ENCODE data around the gene TLE2.
"Not testable (repeated sequence)": the region's sequence is repeated elsewhere in the genome, so short reads cannot be mapped to it uniquely, and the experiment has no call there.

Gene TLE2

DNA sequence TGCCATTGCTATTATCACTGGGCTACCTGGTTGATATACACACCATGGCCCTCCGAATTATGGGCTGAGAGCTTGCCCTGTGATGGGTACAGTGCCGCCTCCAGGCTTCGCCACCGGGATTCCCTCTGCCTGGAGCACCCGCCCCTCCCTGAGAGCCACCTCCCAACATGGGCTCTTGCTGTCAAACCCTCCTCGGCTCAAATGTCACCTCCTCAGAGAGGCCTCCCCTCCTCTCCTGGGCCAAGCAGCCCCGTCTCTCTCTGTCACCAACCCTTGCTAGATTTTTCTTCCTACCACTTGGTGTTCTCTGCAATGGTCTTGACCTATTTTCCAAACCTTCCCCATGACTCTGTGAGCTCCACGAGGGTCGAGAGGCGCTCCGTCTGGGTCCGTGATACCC, 12.2 kb upstream of the TLE2 start:
- Histone ChIP-seq H3K4me3 (ENCODE audit: low read depth in 1 of 2, low read length in 2 of 2) (peak overlapping the region in 1 of 2 experiments; percentile 28; a peak in 1 of 4 replicates), H3K27me3 (ENCODE audit: insufficient read depth, low read length, poor library complexity) (no peaks in the 10 kb centered on the region)

DNA sequence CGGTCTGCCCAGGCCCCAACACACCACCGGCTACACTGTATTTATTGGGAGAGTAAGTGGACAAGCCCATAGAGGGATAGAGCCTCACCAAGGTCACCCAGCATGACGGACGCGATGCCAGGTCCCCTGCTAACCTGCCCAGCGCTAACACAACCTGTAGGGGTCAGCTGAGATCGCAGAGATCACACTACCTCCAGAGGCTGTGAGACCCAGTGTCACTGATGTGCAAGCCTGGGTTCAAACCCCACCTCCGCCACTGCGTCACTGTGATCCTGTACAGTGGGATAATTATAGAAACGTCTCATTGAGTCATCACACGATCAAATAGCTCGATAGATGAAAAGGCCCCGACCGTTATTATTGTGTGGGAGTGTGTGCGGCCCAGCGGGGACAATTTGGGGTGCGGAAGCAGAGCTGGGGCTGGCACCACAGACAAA, 10.6 kb upstream of the TLE2 start:
- Histone ChIP-seq H3K36me3 (ENCODE audit: insufficient read depth, low read length) (no peaks in the 10 kb centered on the region), H3K27ac (ENCODE audit: low read length) (no peak overlapping the region), H3K4me3 (ENCODE audit: low read depth in 1 of 2, low read length in 2 of 2) (no peak overlapping the region), H3K4me2 (ENCODE audit: insufficient read depth, low read length) (no peak overlapping the region), H3K79me2 (ENCODE audit: insufficient read depth, low read length) (no peaks in the 10 kb centered on the region), H3K9ac (ENCODE audit: low read depth, low read length) (no peak overlapping the region), H3K9me3 (ENCODE audit: insufficient read depth, low read length, severe bottlenecking) (no peaks in the 10 kb centered on the region), H3K27me3 (ENCODE audit: insufficient read depth, low read length, poor library complexity) (no peaks in the 10 kb centered on the region), H3K4me1 (ENCODE audit: insufficient read depth, low read length) (peaks cover 43% of the 10 kb centered on the region), H4K20me1 (ENCODE audit: insufficient read depth, low read length) (no peaks in the 10 kb centered on the region), H2AFZ (ENCODE audit: low read depth, low read length) (no peak overlapping the region)
- no peak for DNase-seq
- no peak for TF ChIP-seq EZH2 (IDR thresholded peaks at IDR 0.05; ENCODE audit: borderline replicate concordance, low read depth, low read length, severe bottlenecking)
- TF ChIP-seq, protein P1, sequence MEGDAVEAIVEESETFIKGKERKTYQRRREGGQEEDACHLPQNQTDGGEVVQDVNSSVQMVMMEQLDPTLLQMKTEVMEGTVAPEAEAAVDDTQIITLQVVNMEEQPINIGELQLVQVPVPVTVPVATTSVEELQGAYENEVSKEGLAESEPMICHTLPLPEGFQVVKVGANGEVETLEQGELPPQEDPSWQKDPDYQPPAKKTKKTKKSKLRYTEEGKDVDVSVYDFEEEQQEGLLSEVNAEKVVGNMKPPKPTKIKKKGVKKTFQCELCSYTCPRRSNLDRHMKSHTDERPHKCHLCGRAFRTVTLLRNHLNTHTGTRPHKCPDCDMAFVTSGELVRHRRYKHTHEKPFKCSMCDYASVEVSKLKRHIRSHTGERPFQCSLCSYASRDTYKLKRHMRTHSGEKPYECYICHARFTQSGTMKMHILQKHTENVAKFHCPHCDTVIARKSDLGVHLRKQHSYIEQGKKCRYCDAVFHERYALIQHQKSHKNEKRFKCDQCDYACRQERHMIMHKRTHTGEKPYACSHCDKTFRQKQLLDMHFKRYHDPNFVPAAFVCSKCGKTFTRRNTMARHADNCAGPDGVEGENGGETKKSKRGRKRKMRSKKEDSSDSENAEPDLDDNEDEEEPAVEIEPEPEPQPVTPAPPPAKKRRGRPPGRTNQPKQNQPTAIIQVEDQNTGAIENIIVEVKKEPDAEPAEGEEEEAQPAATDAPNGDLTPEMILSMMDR (IDR thresholded peaks at IDR 0.05; ENCODE audit: borderline replicate concordance, extremely low read depth, low read length, poor library complexity, severe bottlenecking): no peak
- no peak for ATAC-seq (ENCODE audit: insufficient read depth, low read depth)

More for the DNA sequence above, 12.2 kb upstream of the TLE2 start:
- Histone ChIP-seq H3K27ac (ENCODE audit: low read length) (peak overlapping the region; percentile 54), H3K4me1 (ENCODE audit: insufficient read depth, low read length) (peaks cover 38% of the 10 kb centered on the region), H4K20me1 (ENCODE audit: insufficient read depth, low read length) (no peaks in the 10 kb centered on the region), H2AFZ (ENCODE audit: low read depth, low read length) (peak overlapping the region; percentile 57), H3K4me2 (ENCODE audit: insufficient read depth, low read length) (peak overlapping the region; percentile 56), H3K79me2 (ENCODE audit: insufficient read depth, low read length) (no peaks in the 10 kb centered on the region), H3K9me3 (ENCODE audit: insufficient read depth, low read length, severe bottlenecking) (no peaks in the 10 kb centered on the region), H3K36me3 (ENCODE audit: insufficient read depth, low read length) (no peaks in the 10 kb centered on the region), H3K9ac (ENCODE audit: low read depth, low read length) (peak overlapping the region; percentile 46)
- peak; percentile 19; the same call in 1 of the 3 replicates for ATAC-seq (ENCODE audit: insufficient read depth, low read depth)
- TF ChIP-seq EZH2 (IDR thresholded peaks at IDR 0.05; ENCODE audit: borderline replicate concordance, low read depth, low read length, severe bottlenecking): no peak
- TF ChIP-seq, protein P1 (IDR thresholded peaks at IDR 0.05; ENCODE audit: borderline replicate concordance, extremely low read depth, low read length, poor library complexity, severe bottlenecking): no peak
- no peak for DNase-seq

DNA sequence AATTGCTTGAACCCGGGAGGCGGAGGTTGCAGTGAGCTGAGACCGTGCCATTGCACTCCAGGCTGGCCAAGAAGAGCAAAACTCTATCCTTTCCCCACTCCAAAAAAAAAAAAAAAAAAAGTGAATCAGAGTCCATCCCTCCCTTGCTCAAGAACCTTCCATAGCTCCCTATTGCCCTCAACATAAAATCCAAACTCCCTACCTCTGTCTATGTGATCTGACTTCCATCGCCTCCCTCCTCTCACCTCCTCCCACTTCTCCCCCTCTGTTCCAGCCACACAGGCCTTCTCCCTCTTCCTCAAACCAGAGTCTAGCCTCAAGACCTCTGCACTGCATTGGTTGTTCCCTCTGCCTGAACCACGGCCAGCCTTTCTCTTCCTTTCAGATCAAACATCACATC, 10.0 kb upstream of the TLE2 start:
- Histone ChIP-seq H3K27me3 (ENCODE audit: insufficient read depth, low read length, poor library complexity) (no peaks in the 10 kb centered on the region), H3K79me2 (ENCODE audit: insufficient read depth, low read length) (no peaks in the 10 kb centered on the region), H3K27ac (ENCODE audit: low read length) (no peak overlapping the region), H3K9ac (ENCODE audit: low read depth, low read length) (no peak overlapping the region), H3K9me3 (ENCODE audit: insufficient read depth, low read length, severe bottlenecking) (no peaks in the 10 kb centered on the region), H3K4me3 (ENCODE audit: low read depth in 1 of 2, low read length in 2 of 2) (no peak overlapping the region), H3K4me1 (ENCODE audit: insufficient read depth, low read length) (peaks cover 48% of the 10 kb centered on the region), H4K20me1 (ENCODE audit: insufficient read depth, low read length) (no peaks in the 10 kb centered on the region), H3K36me3 (ENCODE audit: insufficient read depth, low read length) (no peaks in the 10 kb centered on the region), H3K4me2 (ENCODE audit: insufficient read depth, low read length) (no peak overlapping the region), H2AFZ (ENCODE audit: low read depth, low read length) (no peak overlapping the region)
- TF ChIP-seq, protein P1 (IDR thresholded peaks at IDR 0.05; ENCODE audit: borderline replicate concordance, extremely low read depth, low read length, poor library complexity, severe bottlenecking): no peak
- TF ChIP-seq EZH2 (IDR thresholded peaks at IDR 0.05; ENCODE audit: borderline replicate concordance, low read depth, low read length, severe bottlenecking): no peak
- no peak for DNase-seq
- no peak for ATAC-seq (ENCODE audit: insufficient read depth, low read depth)

DNA sequence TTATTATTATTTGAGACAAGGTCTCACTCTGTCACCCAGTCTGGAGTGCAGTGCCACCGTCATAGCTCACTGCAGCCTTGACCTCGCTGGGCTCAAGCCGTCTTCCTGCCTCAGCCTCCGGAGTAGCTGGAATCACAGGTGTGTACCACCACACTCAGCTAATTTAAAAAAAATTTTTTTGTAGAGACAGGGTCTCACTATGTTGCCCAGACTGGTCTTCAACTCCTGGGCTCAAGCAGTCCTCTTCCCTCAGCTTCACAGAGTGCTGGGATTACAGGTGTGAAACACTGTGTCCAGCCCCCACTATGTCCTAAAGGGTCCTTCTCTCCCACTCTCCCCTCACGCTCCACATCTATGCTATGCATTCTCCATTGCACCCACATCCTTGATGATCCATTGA, 9.1 kb upstream of the TLE2 start:
- H4K20me1 ChIP-seq (ENCODE audit: insufficient read depth, low read length): no peaks in the 10 kb centered on the region
- no peak for TF ChIP-seq EZH2 (IDR thresholded peaks at IDR 0.05; ENCODE audit: borderline replicate concordance, low read depth, low read length, severe bottlenecking)
- TF ChIP-seq, protein P1 (IDR thresholded peaks at IDR 0.05; ENCODE audit: borderline replicate concordance, extremely low read depth, low read length, poor library complexity, severe bottlenecking): no peak
- H3K36me3 ChIP-seq (ENCODE audit: insufficient read depth, low read length): no peaks in the 10 kb centered on the region
- no peaks in the 10 kb centered on the region for H3K79me2 ChIP-seq (ENCODE audit: insufficient read depth, low read length)
- no peak for ATAC-seq (ENCODE audit: insufficient read depth, low read depth)
- H3K9me3 ChIP-seq (ENCODE audit: insufficient read depth, low read length, severe bottlenecking): no peaks in the 10 kb centered on the region
- no peak overlapping the region for H2AFZ ChIP-seq (ENCODE audit: low read depth, low read length)
- H3K27me3 ChIP-seq (ENCODE audit: insufficient read depth, low read length, poor library complexity): no peaks in the 10 kb centered on the region
- H3K27ac ChIP-seq (ENCODE audit: low read length): no peak overlapping the region
- H3K4me1 ChIP-seq (ENCODE audit: insufficient read depth, low read length): peaks cover 46% of the 10 kb centered on the region
- DNase-seq: no peak
- H3K4me2 ChIP-seq (ENCODE audit: insufficient read depth, low read length): no peak overlapping the region
- no peak overlapping the region for H3K4me3 ChIP-seq (ENCODE audit: low read depth in 1 of 2, low read length in 2 of 2)
- no peak overlapping the region for H3K9ac ChIP-seq (ENCODE audit: low read depth, low read length)

DNA sequence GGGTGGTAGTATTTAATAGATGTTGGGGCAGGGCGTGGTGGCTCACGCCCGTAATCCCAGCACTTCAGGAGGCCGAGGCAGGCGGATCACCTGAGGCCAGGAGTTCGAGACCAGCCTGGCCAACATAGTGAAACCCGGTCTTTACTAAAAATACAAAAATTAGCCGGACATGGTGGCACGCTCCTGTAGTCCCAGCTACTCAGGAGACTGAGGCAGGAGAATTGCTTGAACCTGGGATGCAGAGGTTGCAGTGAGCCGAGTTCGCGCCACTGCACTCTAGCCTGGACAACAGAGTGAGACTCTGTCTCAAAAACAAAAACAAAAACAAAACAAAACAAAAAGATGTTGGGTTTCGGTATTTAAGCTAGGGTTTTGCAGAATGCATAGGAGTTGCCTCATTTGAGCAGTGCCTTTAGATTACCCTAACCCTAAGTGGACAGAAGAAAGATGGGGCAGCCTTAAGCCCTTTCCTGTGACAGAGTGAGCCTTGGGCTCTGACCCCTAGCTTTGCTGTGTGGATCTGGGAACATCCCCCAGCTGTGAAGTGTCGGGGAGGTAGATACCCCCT, 8.0 kb upstream of the TLE2 start:
- H3K27me3 ChIP-seq (ENCODE audit: insufficient read depth, low read length, poor library complexity); H3K79me2 ChIP-seq (ENCODE audit: insufficient read depth, low read length); H3K9me3 ChIP-seq (ENCODE audit: insufficient read depth, low read length, severe bottlenecking); H2AFZ ChIP-seq (ENCODE audit: low read depth, low read length); ATAC-seq (ENCODE audit: insufficient read depth, low read depth); DNase-seq; H3K36me3 ChIP-seq (ENCODE audit: insufficient read depth, low read length); H4K20me1 ChIP-seq (ENCODE audit: insufficient read depth, low read length): not testable (repeated sequence)
- peak overlapping the region; percentile 84; the same call in 1 of the 2 replicates for H3K9ac ChIP-seq (ENCODE audit: low read depth, low read length)
- H3K4me1 ChIP-seq (ENCODE audit: insufficient read depth, low read length): peaks cover 36% of the 10 kb centered on the region
- peak overlapping the region in 1 of 2 experiments; percentile 69; a peak in 1 of 4 replicates for H3K4me3 ChIP-seq (ENCODE audit: low read depth in 1 of 2, low read length in 2 of 2)
- peak overlapping the region; percentile 80 for H3K4me2 ChIP-seq (ENCODE audit: insufficient read depth, low read length)
- H3K27ac ChIP-seq (ENCODE audit: low read length): peak overlapping the region; percentile 85; the same call in 1 of the 2 replicates

Data from DND-41 (cell line).